GM12892 (cell line): ENCODE data around the gene PKN1.

Experiments
- POLR2AphosphoS5 ChIP-seq: IDR thresholded peaks from 2 replicates; pipeline ENCODE4 v1.6.1; 2011; ENCODE audit warnings: low read depth, low read length, control low read depth
- TAF1 ChIP-seq: IDR thresholded peaks from 2 replicates; pipeline ENCODE4 v1.6.1; 2011; ENCODE audit warnings: low read depth, mild to moderate bottlenecking, control low read depth, low read length, borderline replicate concordance

GRCh38 chr19:14449321-14449720, 16.2 kb downstream of the PKN1 start:
- TF ChIP-seq TAF1, result no peak
- no peak for TF ChIP-seq POLR2AphosphoS5
